Activated effector memory CD4-positive, alpha-beta T cell treated with Interleukin-2 at 50 U/mL for 16 hours (primary cell): ENCODE data around the gene RAB32.
"Not testable (repeated sequence)": the region's sequence is repeated elsewhere in the genome, so short reads cannot be mapped to it uniquely, and the experiment has no call there.

Experiments used
- DNase-seq: peaks from one replicate; pipeline ENCODE4 v3.0.0-alpha.2; 2020

The RAB32 gene

GRCh38 chr6:146543211-146543939, at the start of gene RAB32:
RAB32 (plus strand) TSS chr6:146543833; CDS start chr6:146543872, 39 bp downstream.
- no peak for DNase-seq

DNA sequence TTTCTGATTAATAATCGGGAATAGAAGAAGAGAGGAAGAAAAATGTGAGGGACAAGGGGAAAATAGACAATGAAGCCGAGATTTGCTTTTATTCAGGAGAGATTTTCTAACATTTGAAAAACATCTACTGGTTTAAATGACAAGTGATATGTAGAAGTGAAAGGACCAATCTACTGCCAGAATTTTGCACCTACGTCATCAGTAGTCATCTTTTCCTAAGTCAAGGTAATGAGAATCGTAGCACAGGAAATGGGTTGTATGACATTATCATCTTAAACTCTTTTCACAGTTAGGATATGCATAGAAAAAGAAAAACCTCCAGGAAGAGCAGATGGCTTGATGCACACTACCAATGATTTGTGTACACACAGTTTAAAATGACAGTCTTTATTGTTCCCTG, 45.3 kb upstream of the RAB32 start:
- no peak for DNase-seq

GRCh38 chr6:146503096-146503495, 40.5 kb upstream of the RAB32 start:
- DNase-seq: no peak

DNA sequence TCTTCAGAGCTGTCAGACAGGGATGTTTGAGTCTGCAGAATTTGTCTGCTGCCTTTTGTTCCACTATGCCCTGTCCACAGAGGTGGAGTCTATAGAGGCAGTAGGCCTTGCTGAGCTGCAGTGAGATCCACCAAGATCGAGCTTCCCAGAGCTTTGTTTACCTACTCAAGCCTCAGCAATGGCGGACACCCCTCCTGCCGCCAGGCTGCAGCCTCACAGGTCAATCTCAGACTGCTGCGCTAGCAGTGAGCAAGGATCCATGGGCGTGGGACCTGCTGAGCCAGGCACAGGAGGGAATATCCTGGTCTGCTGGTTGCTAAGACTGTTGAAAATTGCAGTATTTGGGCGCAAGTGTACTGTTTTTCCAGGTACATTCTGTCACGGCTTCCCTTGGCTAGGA, 28.4 kb upstream of the RAB32 start:
- DNase-seq: no peak

- DNase-seq: no peak
These were observed 17.4 kb upstream of the RAB32 start for GRCh38 chr6:146526192-146526591.

DNA sequence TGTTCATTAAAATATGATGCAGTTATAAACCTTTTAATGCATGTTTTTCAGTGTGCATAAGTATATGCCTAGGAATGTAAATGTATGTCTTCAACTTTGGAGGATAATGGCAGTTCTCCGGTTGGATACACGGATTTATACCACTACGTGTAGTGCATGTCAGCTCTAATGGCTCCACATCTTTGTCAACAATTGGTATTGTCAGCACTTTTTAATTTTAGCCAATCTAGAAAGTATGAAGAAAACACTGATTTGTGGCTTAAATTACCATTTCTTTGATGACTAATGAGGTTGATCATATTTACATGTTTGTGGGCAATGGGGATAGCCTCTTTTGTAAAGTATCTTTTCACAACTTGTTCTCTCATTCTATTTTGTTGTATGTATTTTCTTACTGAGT, 10.9 kb upstream of the RAB32 start:
- no peak for DNase-seq

- DNase-seq: no peak
These were observed 787 bp upstream of the RAB32 start for GRCh38 chr6:146542881-146543210.

GRCh38 chr6:146543940-146544615, 445 bp downstream of the RAB32 start:
- DNase-seq: no peak

DNA sequence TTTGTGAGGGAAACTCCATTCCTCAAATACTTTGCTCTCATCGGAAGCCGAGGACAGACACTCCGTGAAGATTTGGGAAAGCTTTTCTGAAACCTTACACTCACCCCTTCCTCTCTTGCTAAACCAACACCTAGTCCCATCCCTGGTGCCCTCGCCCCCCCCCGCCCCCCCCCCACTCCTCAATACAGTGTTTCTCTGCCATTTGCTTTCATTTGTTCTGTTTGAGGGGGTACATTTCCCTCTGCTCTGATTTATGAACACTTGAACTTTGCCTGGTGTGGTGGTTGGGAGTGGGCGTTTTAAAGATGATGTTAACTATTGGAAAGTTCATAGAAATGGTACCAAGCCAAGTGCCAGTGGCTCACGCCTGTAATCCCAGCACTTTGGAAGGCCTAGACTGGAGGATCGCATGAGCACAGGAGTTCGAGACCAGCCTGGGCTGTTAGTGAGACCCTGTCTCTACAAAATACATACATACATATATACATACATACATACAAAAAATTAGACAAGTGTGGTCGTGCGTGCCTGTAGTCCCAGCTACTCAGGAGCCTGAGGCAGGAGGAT, 1.1 kb downstream of the RAB32 start:
- DNase-seq: no peak

DNA sequence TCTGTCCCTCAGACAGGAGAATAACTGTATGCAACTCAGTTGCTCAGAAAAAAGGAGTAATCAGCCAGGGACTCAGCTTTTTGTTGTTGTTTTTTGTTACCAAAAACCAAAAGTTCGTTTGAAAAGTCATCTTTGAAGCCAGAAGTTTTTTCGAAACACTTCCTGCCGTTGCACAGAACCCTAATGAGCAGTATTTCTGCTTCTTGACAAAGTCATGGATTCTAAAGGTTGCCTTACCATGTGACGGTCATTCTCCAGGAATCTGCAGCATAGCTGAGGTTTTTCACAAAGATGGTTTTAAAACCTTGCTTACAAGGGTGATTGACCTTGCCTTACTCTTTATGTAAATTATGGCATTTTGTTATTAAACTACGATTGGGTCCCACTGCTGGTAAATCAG, 1.9 kb downstream of the RAB32 start:
- no peak for DNase-seq

- DNase-seq: no peak
These were observed 2.9 kb downstream of the RAB32 start for GRCh38 chr6:146546443-146547043.

- DNase-seq: no peak
These were observed 4.3 kb downstream of the RAB32 start for GRCh38 chr6:146547889-146548288.

- no peak for DNase-seq
These were observed 5.3 kb downstream of the RAB32 start for GRCh38 chr6:146548898-146549374.

DNA sequence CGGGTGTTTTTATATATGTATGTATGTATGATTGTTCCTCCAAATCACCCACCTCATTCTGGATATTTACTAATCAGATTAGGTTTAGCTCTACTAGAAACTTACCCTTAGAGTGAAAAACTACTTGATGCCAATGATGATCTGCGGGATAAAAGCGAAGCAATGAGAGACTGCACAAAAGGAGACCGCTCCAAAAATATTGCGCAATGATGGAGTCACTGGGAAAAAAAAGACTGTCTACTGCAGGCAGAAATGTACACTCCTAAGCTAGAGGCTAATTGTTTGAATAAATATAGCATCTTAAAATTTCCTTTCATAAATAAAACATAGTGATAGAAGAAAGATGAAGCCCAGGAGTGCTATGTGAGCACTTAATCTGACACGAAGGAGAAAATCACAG, 7.3 kb downstream of the RAB32 start:
- DNase-seq: no peak

GRCh38 chr6:146551545-146551944, 7.9 kb downstream of the RAB32 start:
- DNase-seq: no peak

GRCh38 chr6:146553377-146554135, 9.9 kb downstream of the RAB32 start:
- no peak for DNase-seq

GRCh38 chr6:146560607-146561006, 17.0 kb downstream of the RAB32 start:
- DNase-seq: no peak

DNA sequence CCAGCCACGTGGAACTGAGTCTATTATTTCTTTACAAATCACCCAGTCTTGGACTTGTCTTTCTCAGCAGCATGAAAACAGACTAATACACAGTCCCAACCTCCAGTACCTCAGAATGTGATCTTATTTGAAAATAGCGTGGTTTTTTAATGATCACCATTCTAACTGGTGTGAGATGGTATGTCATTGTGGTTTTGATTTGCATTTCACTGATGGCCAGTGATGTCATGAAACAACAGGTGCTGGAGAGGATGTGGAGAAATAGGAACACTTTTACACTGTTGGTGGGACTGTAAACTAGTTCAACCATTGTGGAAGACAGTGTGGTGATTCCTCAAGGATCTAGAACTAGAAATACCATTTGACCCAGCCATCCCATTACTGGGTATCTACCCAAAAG, 23.0 kb downstream of the RAB32 start:
- DNase-seq: not testable (repeated sequence)

DNA sequence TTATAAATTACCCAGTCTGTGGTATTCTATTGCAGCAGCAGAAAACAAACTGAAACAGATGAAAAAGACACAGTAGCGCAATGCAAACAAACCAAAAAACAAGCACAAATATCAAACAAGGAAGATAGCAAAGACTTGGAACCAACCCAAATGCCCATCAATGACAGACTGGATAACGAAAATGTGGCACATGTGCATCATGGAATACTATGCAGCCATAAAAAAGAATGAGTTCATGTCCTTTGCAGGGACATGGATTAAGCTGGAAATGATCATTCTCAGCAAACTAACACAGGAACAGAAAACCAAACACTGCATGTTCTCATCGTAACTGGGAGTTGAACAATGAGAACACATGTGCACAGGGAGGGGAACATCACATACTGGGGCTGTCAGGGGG, 25.0 kb downstream of the RAB32 start:
- DNase-seq: not testable (repeated sequence)

DNA sequence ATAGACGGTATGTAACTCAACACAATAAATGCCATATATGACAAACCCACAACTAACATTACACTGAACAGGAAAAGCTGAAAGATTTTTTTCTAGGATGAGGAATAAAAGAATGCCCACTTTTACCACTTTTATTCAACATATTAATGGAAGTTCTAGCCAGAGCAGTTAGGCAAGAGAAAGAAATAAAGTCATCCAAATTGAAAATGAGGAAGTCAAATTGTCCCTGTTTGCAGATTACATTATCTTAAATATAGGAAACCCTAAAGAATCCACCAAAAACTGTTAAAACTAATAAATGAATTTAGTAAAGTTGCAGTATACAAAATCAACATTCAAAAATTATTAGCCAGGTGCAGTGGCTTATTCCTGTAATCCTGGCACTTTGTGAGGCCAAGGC, 30.6 kb downstream of the RAB32 start:
- no peak for DNase-seq

- DNase-seq: no peak
These were observed 34.4 kb downstream of the RAB32 start for GRCh38 chr6:146578054-146578453.

DNA sequence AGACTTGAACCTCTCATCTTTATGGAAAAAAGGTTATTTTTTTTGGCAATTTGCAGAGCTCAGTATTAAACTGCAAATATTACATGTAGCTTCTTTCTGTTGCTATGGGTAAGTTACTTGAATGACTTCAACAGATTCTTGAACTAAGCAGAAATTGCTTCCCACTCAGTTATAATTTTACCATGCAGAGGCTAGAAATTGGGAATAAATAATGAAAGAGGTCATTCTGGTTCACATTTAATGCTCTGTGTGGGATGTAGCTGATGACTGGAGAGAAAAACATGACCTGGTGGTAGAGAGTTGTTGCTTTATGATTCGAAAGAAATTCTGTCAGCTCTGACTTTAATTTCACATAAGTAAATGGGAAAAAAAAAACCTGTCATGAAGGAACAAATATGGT, 38.3 kb downstream of the RAB32 start:
- no peak for DNase-seq

DNA sequence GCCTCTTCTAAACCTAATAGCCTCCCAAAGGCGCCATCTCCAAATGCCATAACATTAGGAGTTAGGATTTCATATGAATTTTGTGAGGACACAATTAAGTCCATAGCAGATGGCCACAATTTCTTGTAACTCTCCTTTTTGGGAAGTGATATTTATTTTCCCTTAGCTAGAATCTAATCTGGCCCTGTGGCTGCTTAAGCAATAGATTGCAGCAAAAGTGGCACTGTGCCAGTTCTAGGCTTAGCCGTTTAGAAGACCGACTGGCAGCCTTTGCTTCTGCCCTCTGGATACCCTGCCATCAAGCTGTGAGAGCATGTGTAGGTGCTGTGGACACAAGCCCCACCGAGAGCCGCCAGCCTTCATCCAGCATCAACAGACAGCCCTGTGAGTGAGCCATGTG, 39.2 kb downstream of the RAB32 start:
- DNase-seq: no peak
